PC-9 (cell line): ENCODE measurements around the gene RAD9A. TPM values are rescaled to one million over a fixed set of nuclear protein-coding genes. Genes with fewer than 3 reads are reported as not detected.

Experiments
- BruUV-seq: library from RNA; stranded (reverse); fragments of 400-500 nt; replicated peaks from 2 replicates; lab custom pipeline; 2021; lab: Mats Ljungman, UMichigan
- CTCF ChIA-PET: fragments of 300-600 bp; sonication (Branson Sonifier 250); formaldehyde crosslinking; loops from one replicate; lab custom pipeline; 2022; ENCODE audit warnings: antibody characterized with exemption; lab: Charles Lee
- POLR2A ChIA-PET: fragments of 300-600 bp; sonication (Branson Sonifier 250); formaldehyde crosslinking; loops from one replicate; lab custom pipeline; 2022; ENCODE audit warnings: antibody characterized with exemption; ENCODE audit not compliant: unreplicated experiment; lab: Charles Lee
- DNase-seq, 2 experiments: peaks; one replicate each; pipeline versions ENCODE4 v3.0.0 to v3.0.0-alpha.2; 2015 to 2022; ENCODE audit warnings: mixed read lengths in 1 of 2
- H2AFZ ChIP-seq: fragments of 200-600 bp; sonication (generic); 2 replicates; pipeline ENCODE4 v1.8.1; 2017; ENCODE audit warnings: antibody characterized with exemption
- H3F3A ChIP-seq: fragments of 200-600 bp; sonication (generic); 2 replicates; pipeline ENCODE4 v1.8.1; 2017; ENCODE audit warnings: antibody characterized with exemption, mild to moderate bottlenecking, low read depth; ENCODE audit not compliant: insufficient read depth
- H3K27ac ChIP-seq: fragments of 200-600 bp; sonication (generic); 2 replicates; pipeline ENCODE4 v1.6.1; 2016; ENCODE audit warnings: mixed run types
- H3K27me3 ChIP-seq: fragments of 200-600 bp; sonication (generic); 2 replicates; pipeline ENCODE4 v1.6.1; 2016; ENCODE audit warnings: low read depth, mixed run types; ENCODE audit not compliant: insufficient read depth
- H3K36me3 ChIP-seq: fragments of 200-600 bp; sonication (generic); 2 replicates; pipeline ENCODE4 v1.6.1; 2016; ENCODE audit warnings: low read depth, mixed run types
- H3K4me1 ChIP-seq: fragments of 200-600 bp; sonication (generic); replicated peaks from 2 replicates; pipeline ENCODE4 v1.6.1; 2016; ENCODE audit warnings: mixed run types; ENCODE audit not compliant: insufficient read depth
- H3K4me2 ChIP-seq: fragments of 200-600 bp; sonication (generic); 2 replicates; pipeline ENCODE4 v1.6.1; 2017; ENCODE audit warnings: mixed run types
- H3K4me3 ChIP-seq: fragments of 200-600 bp; sonication (generic); 2 replicates; pipeline ENCODE4 v1.6.1; 2016; ENCODE audit warnings: mixed run types
- H3K79me2 ChIP-seq: fragments of 200-600 bp; sonication (generic); 2 replicates; pipeline ENCODE4 v1.6.1; 2017; ENCODE audit warnings: low read depth, mixed run types
- H3K9me2 ChIP-seq: fragments of 200-600 bp; sonication (generic); 2 replicates; pipeline ENCODE4 v1.8.1; 2017; ENCODE audit warnings: mild to moderate bottlenecking; ENCODE audit not compliant: insufficient read depth
- H3K9me3 ChIP-seq: fragments of 200-600 bp; sonication (generic); 2 replicates; pipeline ENCODE4 v1.8.1; 2016; ENCODE audit warnings: low read depth; ENCODE audit not compliant: insufficient read depth
- H4K20me1 ChIP-seq: fragments of 200-600 bp; sonication (generic); 2 replicates; pipeline ENCODE4 v1.8.1; 2017; ENCODE audit not compliant: insufficient read depth
- CTCF ChIP-seq: fragments of 200-600 bp; sonication (generic); conservative IDR thresholded peaks from 2 replicates; pipeline ENCODE4 v1.6.1; 2017; ENCODE audit warnings: mixed run types, antibody characterized with exemption, mild to moderate bottlenecking, moderate library complexity
- EZH2 ChIP-seq: fragments of 200-600 bp; sonication (generic); IDR thresholded peaks from 2 replicates; pipeline ENCODE4 v1.8.0; 2017; ENCODE audit warnings: antibody characterized with exemption, low read depth
- intact Hi-C: fragments of 100-400 bp; cut with micrococcal nuclease; formaldehyde crosslinking; loops from one replicate; pipeline ENCODE4 v1.10.0; 2022; ENCODE audit not compliant: unreplicated experiment
- total RNA-seq: library from RNA; stranded (reverse); gene quantifications from 2 replicates; pipeline ENCODE4 v1.2.3, GENCODE V29; 2021

RAD9A gene
- total RNA-seq, 1 experiment from 2014 or later = 62.8 TPM

- intact Hi-C loops = no loop called here
- H3K9me2 ChIP-seq = no peaks in the 10 kb centered on the region
Measured at GRCh38 chr11:67345247-67345919, 46.4 kb upstream of the RAD9A start.

DNA sequence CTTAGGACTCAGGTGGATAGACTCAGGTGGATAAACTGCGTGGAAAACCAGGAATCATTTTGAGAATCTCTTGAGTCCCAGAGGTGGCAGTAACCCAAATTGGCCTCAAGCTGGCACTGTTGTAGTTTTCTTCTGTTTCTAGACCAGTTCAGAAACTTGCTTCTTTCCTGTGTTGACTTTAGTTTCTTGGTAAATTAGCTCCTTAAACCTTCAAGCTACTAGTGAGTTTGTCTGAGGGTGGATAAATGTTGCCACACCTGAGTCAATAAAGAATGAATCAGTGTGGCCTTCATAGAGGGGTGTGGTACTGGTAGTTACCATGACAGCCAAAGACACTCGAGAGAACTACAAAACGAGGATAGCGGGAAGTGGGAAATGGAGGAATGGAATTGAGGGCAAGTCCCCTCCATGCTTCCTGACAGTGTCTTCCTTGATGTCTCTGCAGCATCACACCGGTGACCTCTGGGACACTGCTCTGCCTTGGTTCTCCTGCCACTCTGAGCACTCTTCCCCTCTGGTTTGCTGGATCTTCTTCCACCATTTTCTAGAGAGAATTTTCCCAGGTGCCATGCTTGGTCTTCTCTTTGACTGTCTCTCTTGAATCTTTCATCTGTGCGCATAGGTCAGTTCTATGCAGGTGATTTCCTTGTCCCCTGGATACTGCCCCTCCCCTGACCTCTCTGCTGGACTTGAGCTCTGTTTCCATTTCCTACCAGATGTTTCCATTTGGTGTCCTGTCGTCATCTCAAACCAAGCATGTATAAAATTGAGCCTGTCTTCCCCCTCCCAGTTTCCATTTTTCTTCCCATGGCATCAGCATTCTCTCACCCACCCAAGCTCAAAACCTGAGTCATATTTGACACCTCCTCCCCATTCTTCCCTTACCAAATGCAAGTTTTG, 45.6 kb upstream of the RAD9A start:
- peaks cover 48% of the 10 kb centered on the region for H3K4me1 ChIP-seq
- intact Hi-C loops = loop anchor here (1.0 to 2.0 kb wide), 2 partner anchors 33 to 160 kb away; no protein-coding TSS in a partner anchor
- no peaks in the 10 kb centered on the region for H3K36me3 ChIP-seq
- H2AFZ ChIP-seq = no peak overlapping the region
- H3K9me2 ChIP-seq = no peaks in the 10 kb centered on the region
- DNase-seq = peak; percentile 76 to 100
- no peaks in the 10 kb centered on the region for H3K9me3 ChIP-seq
- H3F3A ChIP-seq = peaks cover 41% of the 10 kb centered on the region
- peak overlapping the region; percentile 63 for H3K4me2 ChIP-seq
- CTCF ChIA-PET = interaction anchor here (0.5 to 2.9 kb wide), 20 partner anchors 9 to 343 kb away, joined by 3 to 21 read pairs (median 4); partner anchors contain the start of genes CLCF1, PITPNM1, PPP1CA and RAD9A
- peak overlapping the region; percentile 82 for H3K27ac ChIP-seq
- peaks cover 21% of the 10 kb centered on the region for H3K79me2 ChIP-seq
- H3K27me3 ChIP-seq = no peaks in the 10 kb centered on the region
- BruUV-seq = no TSS peak
- no peaks in the 10 kb centered on the region for H4K20me1 ChIP-seq
- POLR2A ChIA-PET = interaction anchor here (0.5 to 1.5 kb wide), 14 partner anchors 9 to 613 kb away, joined by 3 to 8 read pairs (median 5); partner anchors contain the start of genes PITPNM1 and PPP1CA
- peak overlapping the region; percentile 11; the same call in 1 of the 2 replicates for H3K4me3 ChIP-seq
- TF ChIP-seq EZH2 = no peak
- peak; percentile 96 for TF ChIP-seq CTCF

More at GRCh38 chr11:67345247-67345919, 46.4 kb upstream of the RAD9A start:
- H3K27me3 ChIP-seq = no peaks in the 10 kb centered on the region
- no peaks in the 10 kb centered on the region for H4K20me1 ChIP-seq
- H3K4me1 ChIP-seq = peaks cover 42% of the 10 kb centered on the region
- no peaks in the 10 kb centered on the region for H3K36me3 ChIP-seq
- peaks cover 21% of the 10 kb centered on the region for H3K79me2 ChIP-seq
- BruUV-seq = no TSS peak
- H3K4me3 ChIP-seq = no peak overlapping the region
- H3K27ac ChIP-seq = peak overlapping the region; percentile 82
- no peaks in the 10 kb centered on the region for H3K9me3 ChIP-seq
- TF ChIP-seq CTCF (no peak), EZH2 (no peak)
- no peak overlapping the region for H2AFZ ChIP-seq
- peak overlapping the region; percentile 52 for H3K4me2 ChIP-seq
- POLR2A ChIA-PET = interaction anchor here (0.6 to 1.5 kb wide), 12 partner anchors 10 to 453 kb away, joined by 3 to 8 read pairs (median 5); partner anchors contain the start of genes PITPNM1 and PPP1CA
- peaks cover 41% of the 10 kb centered on the region for H3F3A ChIP-seq
- DNase-seq = peak in 1 of 2 experiments; percentile 55
- CTCF ChIA-PET = interaction anchor here (0.6 to 2.9 kb wide), 17 partner anchors 9 to 292 kb away, joined by 3 to 21 read pairs (median 3); partner anchors contain the start of genes CLCF1, PITPNM1, PPP1CA and RAD9A
